ENCODE data around the gene ISM1. TPM values are rescaled to one million over a fixed set of nuclear protein-coding genes. Genes with fewer than 3 reads are reported as not detected.

Gene ISM1
- total RNA-seq, 1 experiment from 2014 or later, result 0.20 TPM

GRCh38 chr20:13283869-13284829 is 63.1 kb downstream of the ISM1 start:
- Histone ChIP-seq H2AK5ac (ENCODE audit: insufficient read length, low read length) (no peak overlapping the region), H3K9ac (ENCODE audit: extremely low read depth, insufficient read length, low read length) (no peak overlapping the region), H3K79me1 (ENCODE audit: insufficient read depth, low read depth, low read length, poor library complexity, severe bottlenecking) (no peaks in the 10 kb centered on the region), H3K79me2 (ENCODE audit: insufficient read depth, low read length) (no peaks in the 10 kb centered on the region), H3K14ac (ENCODE audit: insufficient read depth, low read length) (no peak overlapping the region), H2AFZ (ENCODE audit: low read length) (no peak overlapping the region), H2BK5ac (ENCODE audit: insufficient read length, low read length) (no peak overlapping the region), H2BK20ac (ENCODE audit: low read depth, low read length, poor library complexity, severe bottlenecking) (no peak overlapping the region), H4K20me1 (ENCODE audit: control insufficient read depth, insufficient read depth, insufficient read length) (no peaks in the 10 kb centered on the region), H3K56ac (ENCODE audit: insufficient read length, low read depth, low read length) (no peak overlapping the region), H2BK15ac (ENCODE audit: low read depth, low read length) (no peak overlapping the region), H3K4me2 (ENCODE audit: insufficient read depth, insufficient read length, low read length) (no peak overlapping the region), H3K4me1 (ENCODE audit: insufficient read depth, low read length) (no peaks in the 10 kb centered on the region), H3K27me3 (ENCODE audit: insufficient read depth, low read length) (no peaks in the 10 kb centered on the region), H4K5ac (ENCODE audit: insufficient read length, low read depth, low read length) (no peak overlapping the region), H3K27ac (ENCODE audit: insufficient read length, low read depth, low read length) (no peak overlapping the region), H3K23me2 (ENCODE audit: insufficient read length, low read depth, low read length, poor library complexity, severe bottlenecking) (no peaks in the 10 kb centered on the region), H2BK12ac (ENCODE audit: insufficient read length, low read depth, low read length) (no peak overlapping the region), H3T11ph (ENCODE audit: low read length) (no peak overlapping the region), H3K9me3 (ENCODE audit: control insufficient read depth, low read depth, low read length) (no peaks in the 10 kb centered on the region), H3K4ac (ENCODE audit: low read depth, low read length) (no peak overlapping the region), H4K91ac (ENCODE audit: insufficient read length, low read depth, low read length) (no peak overlapping the region), H4K8ac (replicated peaks; ENCODE audit: insufficient read length, low read depth, low read length) (no peak overlapping the region), H2BK120ac (ENCODE audit: low read depth, low read length, poor library complexity, severe bottlenecking) (no peak overlapping the region), H3K23ac (ENCODE audit: insufficient read length, low read depth, low read length) (no peak overlapping the region), H3K18ac (ENCODE audit: insufficient read length, low read depth, low read length) (no peak overlapping the region)
- no peak overlapping the region for H3K4me3 Mint-ChIP-seq
- H3K4me1 Mint-ChIP-seq, result peaks cover 2 to 5% of the 10 kb centered on the region in 2 experiments; a peak in 3 of 4 replicates
- H3K9me3 Mint-ChIP-seq, result no peaks in the 10 kb centered on the region
- no CpG with 5 or more reads among the region's 14 CpGs for WGBS (ENCODE audit: extremely low coverage, insufficient read length, low lambda C conversion rate)
- no peak for DNase-seq
- H3K27me3 Mint-ChIP-seq (ENCODE audit: low read depth), result no peaks in the 10 kb centered on the region
- no peaks in the 10 kb centered on the region for H3K36me3 Mint-ChIP-seq (ENCODE audit: insufficient read depth in 1 of 3, low read depth in 3 of 3)
- no peak overlapping the region for H3K27ac Mint-ChIP-seq
- no peak for TF ChIP-seq CTCF (conservative IDR thresholded peaks at IDR 0.05)

Data from H9 (cell line).